Keratinocyte (primary cell): ENCODE measurements around the gene SRPX. TPM values are rescaled to one million over a fixed set of nuclear protein-coding genes. Genes with fewer than 3 reads are reported as not detected.

Experiments
- DNase-seq: peaks from one replicate; pipeline ENCODE4 v3.0.0-alpha.2; 2011; ENCODE audit warnings: low read depth, missing footprints, low spot score
- FAIRE-seq: peaks from 2 replicates; lab custom pipeline; 2011; peaks lifted over from hg19 to GRCh38; lab: Jason Lieb, UNC
- H2AFZ ChIP-seq: 2 replicates; pipeline ENCODE4 v1.6.0; 2012; ENCODE audit warnings: low read length, control low read depth, inconsistent platforms; ENCODE audit not compliant: control insufficient read depth
- H3K27ac ChIP-seq: 2 replicates; pipeline ENCODE4 v1.5.1; 2011; ENCODE audit warnings: low read length; ENCODE audit not compliant: control insufficient read depth, insufficient read depth
- H3K27me3 ChIP-seq: 3 replicates; pipeline ENCODE4 v1.6.0; 2011; ENCODE audit warnings: low read length; ENCODE audit not compliant: control insufficient read depth, insufficient read depth; ENCODE audit errors: extremely low read depth
- H3K36me3 ChIP-seq, 2 experiments: 2 replicates in 1 of 2; 3 replicates in 1 of 2; pipeline ENCODE4 v1.5.1; 2011; ENCODE audit warnings: low read length in 2 of 2, mild to moderate bottlenecking in 1 of 2; ENCODE audit not compliant: control insufficient read depth in 2 of 2, insufficient read depth in 2 of 2; ENCODE audit errors: extremely low read depth in 1 of 2
- H3K4me1 ChIP-seq: 3 replicates; pipeline ENCODE4 v1.5.1; 2011; ENCODE audit warnings: low read length; ENCODE audit not compliant: control insufficient read depth, insufficient read depth; ENCODE audit errors: extremely low read depth
- H3K4me2 ChIP-seq: 3 replicates; pipeline ENCODE4 v1.6.0; 2011; ENCODE audit warnings: low read depth, low read length; ENCODE audit not compliant: control insufficient read depth, insufficient read depth; ENCODE audit errors: extremely low read depth
- H3K4me3 ChIP-seq, 3 experiments: fragments of 200-600 bp in 1 of 3; sonication (generic) in 1 of 3; 2 replicates in 2 of 3; 3 replicates in 1 of 3; pipeline ENCODE4 v1.5.1; 2011 to 2016; ENCODE audit warnings: low read length in 3 of 3, mild to moderate bottlenecking in 3 of 3, control low read depth in 2 of 3, inconsistent platforms in 1 of 3, low read depth in 1 of 3, mixed read lengths in 1 of 3, mixed run types in 1 of 3, moderate library complexity in 1 of 3; ENCODE audit not compliant: control insufficient read depth in 2 of 3, insufficient read depth in 2 of 3; ENCODE audit errors: extremely low read depth in 1 of 3
- H3K79me2 ChIP-seq: 2 replicates; pipeline ENCODE4 v1.6.0; 2012; ENCODE audit warnings: low read length; ENCODE audit not compliant: control insufficient read depth, insufficient read depth
- H3K9ac ChIP-seq: 3 replicates; pipeline ENCODE4 v1.6.0; 2011; ENCODE audit warnings: low read length; ENCODE audit not compliant: control insufficient read depth, insufficient read depth; ENCODE audit errors: extremely low read depth
- H3K9me1 ChIP-seq: 3 replicates; pipeline ENCODE4 v1.6.0; 2011; ENCODE audit warnings: low read length; ENCODE audit not compliant: control insufficient read depth, insufficient read depth; ENCODE audit errors: extremely low read depth
- H3K9me3 ChIP-seq: 2 replicates; pipeline ENCODE4 v1.5.1; 2012; ENCODE audit warnings: low read depth, low read length; ENCODE audit not compliant: control insufficient read depth
- H4K20me1 ChIP-seq: 3 replicates; pipeline ENCODE4 v1.6.0; 2011; ENCODE audit warnings: low read length; ENCODE audit not compliant: control insufficient read depth, insufficient read depth; ENCODE audit errors: extremely low read depth
- EZH2 ChIP-seq: IDR thresholded peaks from one replicate; pipeline ENCODE4 v1.6.1; 2012; ENCODE audit warnings: inconsistent platforms, mild to moderate bottlenecking, low read length, moderate library complexity
- dilution Hi-C: fragments of 300-500 bp; cut with MboI; formaldehyde crosslinking; loops from one replicate; pipeline ENCODE4 v1.7.0; 2020; ENCODE audit warnings: low sequenced_read_pairs; ENCODE audit not compliant: extremely low pct_ligation_motif_present
- polyA plus RNA-seq, 5 experiments: library from polyadenylated mRNA; depleted of rRNA in 3 of 5; stranded (reverse) in 3 of 5; stranded (forward) in 1 of 5; unstranded in 1 of 5; fragments of >200 nt; gene quantifications; 1 replicate in 1 of 5; 2 replicates in 3 of 5; 3 replicates in 1 of 5; pipeline versions ENCODE4 v1.2.1 to v1.2.3, GENCODE V29; 2011 to 2012; ENCODE audit warnings: missing spikeins in 2 of 5, low read depth in 1 of 5, low replicate concordance in 1 of 5
- TF ChIP-seq, protein P1 (sequence below), 3 experiments: IDR thresholded peaks in 1 of 3; conservative IDR thresholded peaks in 1 of 3; optimal IDR thresholded peaks in 1 of 3; 2 replicates in 2 of 3; 3 replicates in 1 of 3; pipeline versions ENCODE3 to v1.5.1; 2011; ENCODE audit warnings: low read length in 3 of 3, mild to moderate bottlenecking in 3 of 3, moderate library complexity in 2 of 3, control low read depth in 1 of 3, inconsistent platforms in 1 of 3; ENCODE audit not compliant: insufficient read depth in 2 of 3; ENCODE audit errors: extremely low read depth in 1 of 3

The SRPX gene
- polyA plus RNA-seq, 1 donor (not counting 4 experiments of a cell fraction or from before 2014, with no cell fraction given): 53.8 TPM

DNA sequence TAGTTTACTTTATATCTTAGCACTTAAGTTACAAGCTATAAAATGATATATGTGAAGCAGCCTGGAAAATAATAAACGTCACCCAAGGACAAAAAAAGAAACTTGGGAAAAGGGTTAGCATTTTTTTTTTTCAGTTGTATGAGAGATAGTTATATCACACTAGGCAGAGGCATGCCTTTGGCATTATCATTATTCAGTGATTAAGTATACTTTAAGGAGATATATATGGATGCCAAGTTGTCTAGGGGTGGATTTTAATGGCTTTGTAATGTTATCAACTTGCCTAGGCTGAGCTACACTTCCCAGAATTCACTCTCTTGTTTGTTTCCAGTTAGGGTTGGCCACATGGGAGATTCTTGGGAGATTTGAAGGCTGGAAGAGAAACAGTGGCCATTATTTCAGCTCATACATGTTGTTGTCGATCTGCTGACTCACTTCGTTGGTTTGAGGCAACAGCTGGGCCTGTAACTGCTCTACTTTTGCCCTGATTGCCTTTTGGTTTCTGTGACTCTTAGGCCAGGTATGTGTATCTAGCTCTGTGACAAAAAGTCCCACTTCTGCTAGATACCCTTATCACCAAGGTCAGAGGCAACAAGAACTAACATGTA lies 11.5 kb upstream of the SRPX start:
- peak; percentile 59 for DNase-seq

DNA sequence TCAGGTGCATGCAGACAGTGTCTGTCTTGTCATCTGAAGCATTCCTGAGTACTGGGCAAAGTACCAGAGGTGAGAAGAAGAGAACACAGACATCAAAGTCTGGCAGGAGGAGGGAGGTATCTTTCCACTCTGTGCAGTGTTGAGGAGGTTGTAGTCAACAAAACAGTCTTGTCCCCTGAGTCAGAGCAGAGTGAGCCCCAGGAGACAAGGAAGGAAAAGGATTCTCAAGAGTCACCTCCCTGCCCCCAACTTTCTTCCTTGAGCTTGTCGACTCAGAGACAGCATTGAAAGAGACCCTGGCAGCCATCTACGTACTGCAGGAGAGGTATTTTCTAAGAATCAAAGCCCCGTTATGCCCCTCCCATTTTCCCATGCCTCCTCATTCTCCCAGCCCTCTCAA lies 4.4 kb upstream of the SRPX start:
- Histone ChIP-seq H3K9ac (no peak overlapping the region), H3K27ac (peak overlapping the region; percentile 18), H2AFZ (peak overlapping the region; percentile 35), H3K9me3 (no peaks in the 10 kb centered on the region), H3K4me1 (peaks cover 7% of the 10 kb centered on the region), H4K20me1 (no peaks in the 10 kb centered on the region), H3K27me3 (no peaks in the 10 kb centered on the region), H3K4me2 (peak overlapping the region; percentile 19), H3K36me3 (no peaks in the 10 kb centered on the region), H3K9me1 (no peaks in the 10 kb centered on the region), H3K79me2 (no peaks in the 10 kb centered on the region), H3K4me3 (no peak overlapping the region)
- TF ChIP-seq, protein P1, sequence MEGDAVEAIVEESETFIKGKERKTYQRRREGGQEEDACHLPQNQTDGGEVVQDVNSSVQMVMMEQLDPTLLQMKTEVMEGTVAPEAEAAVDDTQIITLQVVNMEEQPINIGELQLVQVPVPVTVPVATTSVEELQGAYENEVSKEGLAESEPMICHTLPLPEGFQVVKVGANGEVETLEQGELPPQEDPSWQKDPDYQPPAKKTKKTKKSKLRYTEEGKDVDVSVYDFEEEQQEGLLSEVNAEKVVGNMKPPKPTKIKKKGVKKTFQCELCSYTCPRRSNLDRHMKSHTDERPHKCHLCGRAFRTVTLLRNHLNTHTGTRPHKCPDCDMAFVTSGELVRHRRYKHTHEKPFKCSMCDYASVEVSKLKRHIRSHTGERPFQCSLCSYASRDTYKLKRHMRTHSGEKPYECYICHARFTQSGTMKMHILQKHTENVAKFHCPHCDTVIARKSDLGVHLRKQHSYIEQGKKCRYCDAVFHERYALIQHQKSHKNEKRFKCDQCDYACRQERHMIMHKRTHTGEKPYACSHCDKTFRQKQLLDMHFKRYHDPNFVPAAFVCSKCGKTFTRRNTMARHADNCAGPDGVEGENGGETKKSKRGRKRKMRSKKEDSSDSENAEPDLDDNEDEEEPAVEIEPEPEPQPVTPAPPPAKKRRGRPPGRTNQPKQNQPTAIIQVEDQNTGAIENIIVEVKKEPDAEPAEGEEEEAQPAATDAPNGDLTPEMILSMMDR (optimal IDR thresholded peaks at IDR 0.05 in 1 of 3, IDR thresholded peaks at IDR 0.05 in 1 of 3, conservative IDR thresholded peaks at IDR 0.05 in 1 of 3; ENCODE audit: extremely low read depth in 1 of 3, insufficient read depth in 2 of 3, low read length in 3 of 3): no peak
- TF ChIP-seq EZH2: no peak
- no peak for FAIRE-seq
- DNase-seq: no peak
- dilution Hi-C loops: no loop called here

More for the DNA sequence above, 11.5 kb upstream of the SRPX start:
- H3K4me1 ChIP-seq: peaks cover 20% of the 10 kb centered on the region
- peak; percentile 95 for FAIRE-seq
- no peaks in the 10 kb centered on the region for H3K36me3 ChIP-seq
- dilution Hi-C loops: no loop called here
- H3K27me3 ChIP-seq: no peaks in the 10 kb centered on the region
- H3K79me2 ChIP-seq: no peaks in the 10 kb centered on the region
- no peak overlapping the region for H3K9ac ChIP-seq
- H3K9me1 ChIP-seq: no peaks in the 10 kb centered on the region
- no peak overlapping the region for H3K4me3 ChIP-seq
- no peaks in the 10 kb centered on the region for H3K9me3 ChIP-seq
- H2AFZ ChIP-seq: no peak overlapping the region
- TF ChIP-seq, protein P1 (optimal IDR thresholded peaks at IDR 0.05 in 1 of 3, IDR thresholded peaks at IDR 0.05 in 1 of 3, conservative IDR thresholded peaks at IDR 0.05 in 1 of 3; ENCODE audit: extremely low read depth in 1 of 3, insufficient read depth in 2 of 3, low read length in 3 of 3): no peak
- no peak for TF ChIP-seq EZH2
- H3K27ac ChIP-seq: peak overlapping the region; percentile 44
- H3K4me2 ChIP-seq: peak overlapping the region; percentile 7
- H4K20me1 ChIP-seq: no peaks in the 10 kb centered on the region
